Hippocampal formation (tissue), 2 donors: ENCODE results near the gene SLC35D2.
"Not testable (repeated sequence)": the region's sequence is repeated elsewhere in the genome, so short reads cannot be mapped to it uniquely, and the experiment has no call there.

ENCODE experiments used
- DNase-seq, 2 donors: peaks; one replicate each; lab custom pipeline; 2025; lab: John Stamatoyannopoulos, UW

SLC35D2 gene

GRCh38 chr9:96360976-96361375 is 22.5 kb downstream of the SLC35D2 start:
- no peak for DNase-seq

DNA sequence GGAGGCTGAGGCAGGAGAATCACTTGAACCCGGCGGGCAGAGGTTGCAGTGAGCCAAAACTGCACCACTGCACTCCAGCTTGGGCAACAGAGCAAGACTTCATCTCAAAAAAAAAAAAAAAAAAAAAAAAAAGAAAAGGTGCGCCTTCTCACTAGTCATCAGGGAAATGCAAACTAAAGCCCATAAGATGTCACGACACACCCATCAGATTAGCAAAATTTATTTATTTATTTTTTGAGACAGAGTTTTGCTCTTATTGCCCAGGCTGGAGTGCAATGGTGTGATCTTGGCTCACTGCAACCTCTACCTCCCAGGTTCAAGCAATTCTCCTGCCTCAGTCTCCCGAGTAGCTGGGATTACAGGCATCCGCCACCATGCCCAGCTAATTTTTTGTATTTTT is 23.0 kb downstream of the SLC35D2 start:
- not testable (repeated sequence) for DNase-seq

DNA sequence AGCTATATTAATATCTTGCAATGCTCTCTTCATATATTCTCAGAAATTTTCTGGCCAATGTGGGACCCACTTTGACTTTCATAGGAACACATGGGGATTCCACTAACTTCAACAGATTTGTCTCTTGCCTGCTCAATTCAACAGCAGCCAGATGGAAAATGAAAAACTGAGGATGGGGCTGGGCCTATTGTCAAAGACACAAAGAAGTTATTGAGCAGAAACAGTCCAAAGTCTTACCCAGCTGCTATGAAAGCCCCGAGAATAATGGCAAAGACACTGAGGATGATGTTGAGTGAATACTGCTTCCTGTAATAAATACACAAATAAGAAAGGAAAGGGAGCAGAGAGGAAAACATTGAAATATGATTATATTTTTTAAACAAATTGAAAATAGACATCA is 32.6 kb downstream of the SLC35D2 start:
- DNase-seq = peak; percentile 54 to 86

- DNase-seq = no peak
These were observed 35.2 kb downstream of the SLC35D2 start for GRCh38 chr9:96348261-96348660.

- DNase-seq = no peak
These were observed 38.0 kb downstream of the SLC35D2 start for GRCh38 chr9:96345551-96345950.

DNA sequence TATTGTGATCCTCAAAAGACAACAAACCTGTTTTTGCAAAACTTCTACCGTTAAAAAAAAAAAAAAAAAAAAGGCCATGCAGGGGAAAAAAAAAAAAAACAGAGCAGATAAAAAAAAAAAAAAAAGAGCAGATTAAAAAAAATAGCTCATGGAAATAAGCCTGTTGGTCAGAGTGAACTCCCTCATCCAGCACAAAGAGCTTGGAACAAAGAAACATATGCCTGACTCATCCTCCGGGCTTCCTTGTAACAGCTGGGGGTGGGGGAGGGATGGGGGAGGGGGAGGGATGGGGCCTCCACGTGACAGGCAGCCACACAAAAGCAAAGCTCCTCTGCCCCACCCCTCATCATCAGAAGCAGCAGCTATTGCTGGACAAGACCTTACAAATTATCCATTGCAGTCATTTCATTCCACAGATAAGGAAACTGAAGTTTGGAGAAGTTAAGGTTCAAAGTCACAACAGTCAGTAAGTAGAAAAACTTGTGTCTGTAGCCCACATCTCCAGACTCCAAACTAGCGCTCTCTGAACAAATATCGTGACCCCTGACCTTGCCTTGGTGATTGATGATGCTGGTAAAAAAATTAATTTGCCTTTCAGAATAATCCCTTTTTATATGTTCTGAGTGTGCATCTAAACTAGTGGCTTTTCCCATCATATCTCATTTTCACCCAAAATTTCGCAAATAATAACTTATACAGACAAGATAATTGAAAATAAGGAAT is 38.9 kb downstream of the SLC35D2 start:
- DNase-seq = peak; percentile 80

DNA sequence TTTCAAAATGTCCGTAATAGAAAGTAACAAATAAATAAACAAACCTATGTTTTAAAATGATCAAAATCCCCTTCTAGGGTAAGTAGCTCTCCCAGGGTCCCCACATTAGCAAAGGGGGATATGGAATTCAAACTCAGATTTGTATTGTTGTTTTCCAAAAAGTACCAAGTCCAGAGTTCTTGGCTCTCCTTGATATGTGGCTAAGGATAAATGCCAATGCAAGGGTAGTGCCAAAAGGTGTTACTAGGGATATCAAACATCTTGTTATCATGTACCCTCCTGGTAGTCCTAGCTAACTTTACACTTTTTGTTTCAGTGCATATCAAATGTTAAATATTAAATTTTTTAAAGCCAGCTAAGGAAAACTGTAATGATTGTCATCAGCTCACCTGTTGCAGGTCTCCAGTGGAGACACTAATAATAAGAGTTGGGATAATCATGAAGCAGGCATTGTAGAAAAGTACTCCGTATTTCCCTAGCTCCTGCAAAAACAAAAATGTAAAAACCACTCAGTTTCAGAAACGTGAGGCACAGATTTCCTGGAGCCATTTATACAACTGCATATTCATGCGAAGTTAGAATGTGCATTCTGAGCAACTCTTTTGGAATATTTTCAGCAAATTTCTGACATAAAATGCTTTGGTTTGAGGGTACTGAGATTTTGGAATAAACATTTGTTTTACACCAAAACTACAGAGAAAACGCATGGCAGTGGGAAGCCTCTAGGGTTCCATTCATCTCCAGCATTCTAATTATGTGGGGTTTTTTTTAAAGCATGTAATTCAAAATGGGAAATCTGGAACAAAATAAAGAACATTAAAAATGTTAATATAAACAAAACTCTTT is 39.8 kb downstream of the SLC35D2 start:
- no peak for DNase-seq

- no peak for DNase-seq
These were observed 40.8 kb downstream of the SLC35D2 start for GRCh38 chr9:96342571-96343245.

DNA sequence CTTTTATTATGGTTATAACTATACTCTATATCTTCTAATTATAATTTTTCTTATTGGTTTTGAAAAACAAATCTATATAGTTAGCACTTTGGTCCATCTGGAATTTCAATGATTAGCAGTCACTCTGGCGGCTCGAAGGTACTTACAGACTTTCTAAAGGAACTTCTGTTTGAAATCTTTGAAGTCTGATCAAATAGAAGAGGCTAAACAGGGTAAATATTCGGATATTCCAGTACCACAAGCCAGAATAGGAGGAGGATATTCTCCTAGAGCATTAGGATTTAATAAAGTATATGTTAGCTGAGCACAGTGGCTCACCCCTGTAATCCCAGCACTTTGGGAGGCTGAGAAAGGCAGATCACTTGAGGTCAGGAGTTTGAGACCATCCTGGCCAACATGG is 42.8 kb downstream of the SLC35D2 start:
- DNase-seq = no peak

GRCh38 chr9:96338299-96338698 is 45.2 kb downstream of the SLC35D2 start:
- no peak for DNase-seq

- no peak for DNase-seq
These were observed 49.6 kb downstream of the SLC35D2 start for GRCh38 chr9:96333958-96334357.

- DNase-seq = no peak
These were observed 52.1 kb downstream of the SLC35D2 start for GRCh38 chr9:96331236-96331947.

- DNase-seq = peak; percentile 31 to 40
These were observed 55.7 kb downstream of the SLC35D2 start for GRCh38 chr9:96327694-96328352.

DNA sequence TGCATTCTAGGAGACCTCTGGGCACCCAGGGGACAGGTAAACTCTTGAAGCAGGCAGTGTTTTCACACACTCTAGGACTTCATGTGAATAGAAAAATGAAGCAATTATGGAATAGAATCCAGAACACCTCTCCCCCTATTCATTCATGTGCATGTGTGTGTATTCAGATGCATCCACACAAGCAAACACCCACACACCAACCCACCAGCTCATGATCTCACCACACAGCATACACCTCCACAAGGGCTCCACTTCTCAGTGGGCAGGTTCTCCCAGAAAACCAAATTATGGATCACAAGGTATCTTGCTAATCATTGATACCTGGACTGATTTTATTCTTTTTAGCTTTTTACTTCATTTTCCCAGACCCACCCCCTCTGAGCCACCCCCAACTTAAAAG is 60.3 kb downstream of the SLC35D2 start:
- DNase-seq = no peak

DNA sequence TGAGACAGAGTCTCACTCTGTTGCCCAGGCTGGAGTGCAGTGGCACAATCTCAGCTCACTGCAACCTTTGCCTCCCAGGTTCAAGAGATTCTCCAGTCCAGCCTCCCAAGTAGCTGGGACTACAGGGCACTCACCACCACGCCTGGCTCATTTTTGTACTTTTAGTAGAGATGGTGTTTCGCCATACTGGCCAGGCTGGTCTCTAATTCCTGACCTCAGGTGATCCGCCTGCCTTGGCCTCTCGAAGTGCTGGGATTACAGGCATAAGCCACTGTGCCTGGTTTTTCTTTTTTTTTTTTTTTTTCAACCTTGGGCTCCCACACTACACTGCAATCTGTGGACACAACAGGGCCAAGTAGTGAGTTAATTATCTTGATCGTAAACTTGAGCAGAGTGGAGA is 60.8 kb downstream of the SLC35D2 start:
- not testable (repeated sequence) for DNase-seq

- not testable (repeated sequence) for DNase-seq
These were observed 61.3 kb downstream of the SLC35D2 start for GRCh38 chr9:96322210-96322609.

- DNase-seq = no peak
These were observed 62.0 kb downstream of the SLC35D2 start for GRCh38 chr9:96321515-96321914.

DNA sequence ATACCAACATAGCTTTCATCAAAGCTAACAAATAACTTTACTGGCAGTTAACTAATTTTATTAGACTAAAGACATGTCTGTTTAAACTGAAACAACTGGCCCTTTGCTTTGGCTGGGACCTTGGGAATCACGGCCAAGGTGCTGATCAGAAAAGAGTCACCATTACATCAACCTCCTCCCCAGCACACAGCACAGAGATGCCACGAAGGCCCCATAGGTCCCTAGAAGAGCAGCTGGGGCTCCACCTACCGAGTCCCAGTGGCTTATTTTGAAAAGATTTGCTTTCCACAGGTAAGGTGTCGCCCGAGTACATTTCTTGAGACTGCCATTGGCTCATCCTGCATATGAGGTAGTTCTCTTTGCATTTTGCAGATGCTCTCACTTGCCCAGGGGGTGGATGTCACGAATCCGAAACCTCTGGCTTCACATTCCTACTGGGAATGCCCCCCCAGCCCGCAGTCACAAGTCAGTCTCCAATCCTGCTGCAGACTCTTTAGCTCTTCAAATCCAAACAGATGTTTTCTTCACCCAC is 62.7 kb downstream of the SLC35D2 start:
- DNase-seq = no peak

- DNase-seq = peak in 1 of 2 donors; percentile 2
These were observed 64.5 kb downstream of the SLC35D2 start for GRCh38 chr9:96318921-96319565.

- DNase-seq = peak; percentile 17 to 48
These were observed 66.1 kb downstream of the SLC35D2 start for GRCh38 chr9:96317335-96317980.
